HepG2 (cell line): Measurements from ENCODE around the gene OVCA2. TPM values are rescaled to one million over a fixed set of nuclear protein-coding genes. Genes with fewer than 3 reads are reported as not detected.
A peak's percentile ranks its signal among the peaks of the same experiment; 100 is the strongest.

ENCODE experiments used
- GABPB1 ChIP-seq: IDR thresholded peaks from 2 replicates; pipeline ENCODE4 v1.6.1; 2016; ENCODE audit warnings: mild to moderate bottlenecking, missing genetic modification reagents, moderate library complexity, missing compliant biosample characterization
- IRF2 ChIP-seq: IDR thresholded peaks from 2 replicates; pipeline ENCODE4 v1.6.1; 2018; ENCODE audit warnings: missing genetic modification reagents, missing compliant biosample characterization
- KDM2A ChIP-seq: sonication (generic); formaldehyde crosslinking; IDR thresholded peaks from 2 replicates; pipeline ENCODE4 v1.4.0; 2020; ENCODE audit warnings: low read depth, missing genetic modification reagents, borderline replicate concordance
- SUZ12 ChIP-seq: fragments of 150-350 bp; IDR thresholded peaks from 2 replicates; pipeline ENCODE4 v1.6.1; 2014; ENCODE audit warnings: low read depth, low read length
- XRCC5 ChIP-seq: fragments of 200-400 bp; formaldehyde crosslinking; optimal IDR thresholded peaks from 2 replicates; pipeline ENCODE3; 2017; ENCODE audit warnings: mild to moderate bottlenecking, low read length
- ZKSCAN8 ChIP-seq: IDR thresholded peaks from 2 replicates; pipeline ENCODE4 v1.6.1; 2016; ENCODE audit warnings: borderline replicate concordance, missing genetic modification reagents, missing compliant biosample characterization
- ZNF33B ChIP-seq: sonication (generic); formaldehyde crosslinking; IDR thresholded peaks from 2 replicates; pipeline ENCODE4 v1.5.1; 2020; ENCODE audit warnings: mild to moderate bottlenecking, missing genetic modification reagents
- ZNF556 ChIP-seq: sonication (generic); formaldehyde crosslinking; IDR thresholded peaks from 2 replicates; pipeline ENCODE4 v1.4.0; 2020; ENCODE audit warnings: mild to moderate bottlenecking, missing genetic modification reagents, borderline replicate concordance
- ZNF614 ChIP-seq: IDR thresholded peaks from 2 replicates; pipeline ENCODE4 v1.6.1; 2018; ENCODE audit warnings: missing biosample characterization, missing genetic modification reagents, inconsistent platforms, borderline replicate concordance
- polyA plus RNA-seq, 8 experiments: library from polyadenylated mRNA; depleted of rRNA in 3 of 8; stranded (reverse) in 7 of 8; unstranded in 1 of 8; fragments of >200 nt; fragmentation: Illumina TruSeq in 4 of 8; extraction: Trizol in 4 of 8; gene quantifications; 2 replicates each; pipeline versions ENCODE4 v1.2.1 to v1.2.3, GENCODE V29; 2011 to 2016; ENCODE audit warnings: low read depth in 4 of 8, missing spikeins in 1 of 8, mixed read lengths in 1 of 8; ENCODE audit not compliant: insufficient read depth in 1 of 8
- total RNA-seq, 5 experiments: library from RNA; depleted of rRNA; stranded (reverse); fragments of >200 nt; fragmentation: Illumina TruSeq; extraction: Trizol; gene quantifications; 2 replicates each; pipeline ENCODE4 v1.2.3, GENCODE V29; 2016; ENCODE audit warnings: low read depth in 1 of 5
- TF ChIP-seq, protein P1 (sequence below): sonication (generic); formaldehyde crosslinking; IDR thresholded peaks from 2 replicates; pipeline ENCODE4 v1.4.0; 2020; ENCODE audit warnings: mild to moderate bottlenecking, missing genetic modification reagents
- TF ChIP-seq, protein P2 (sequence below): sonication (generic); formaldehyde crosslinking; IDR thresholded peaks from 2 replicates; pipeline ENCODE4 v1.4.0; 2020; ENCODE audit warnings: missing genetic modification reagents, borderline replicate concordance
- TF ChIP-seq, protein P3 (sequence below): sonication (generic); formaldehyde crosslinking; IDR thresholded peaks from 2 replicates; pipeline ENCODE4 v1.4.0; 2020; ENCODE audit warnings: missing genetic modification reagents, borderline replicate concordance
- TF ChIP-seq, protein P4 (sequence below), 2 experiments: sonication (generic) in 1 of 2; formaldehyde crosslinking in 1 of 2; IDR thresholded peaks; 2 replicates each; pipeline versions ENCODE4 v1.4.0 to v1.6.1; 2018 to 2020; ENCODE audit warnings: missing genetic modification reagents in 2 of 2, borderline replicate concordance in 1 of 2, low read depth in 1 of 2, mild to moderate bottlenecking in 1 of 2, missing biosample characterization in 1 of 2
- TF ChIP-seq, protein P5 (sequence below): sonication (generic); formaldehyde crosslinking; conservative IDR thresholded peaks from 2 replicates; pipeline ENCODE4 v1.4.0; 2020; ENCODE audit warnings: missing genetic modification reagents

Gene OVCA2
- total and polyA plus RNA-seq, 2 of the 13 experiments (the other 11 are each of a cell fraction or from before 2014, with no cell fraction given) = 23.7 to 28.2 TPM

DNA sequence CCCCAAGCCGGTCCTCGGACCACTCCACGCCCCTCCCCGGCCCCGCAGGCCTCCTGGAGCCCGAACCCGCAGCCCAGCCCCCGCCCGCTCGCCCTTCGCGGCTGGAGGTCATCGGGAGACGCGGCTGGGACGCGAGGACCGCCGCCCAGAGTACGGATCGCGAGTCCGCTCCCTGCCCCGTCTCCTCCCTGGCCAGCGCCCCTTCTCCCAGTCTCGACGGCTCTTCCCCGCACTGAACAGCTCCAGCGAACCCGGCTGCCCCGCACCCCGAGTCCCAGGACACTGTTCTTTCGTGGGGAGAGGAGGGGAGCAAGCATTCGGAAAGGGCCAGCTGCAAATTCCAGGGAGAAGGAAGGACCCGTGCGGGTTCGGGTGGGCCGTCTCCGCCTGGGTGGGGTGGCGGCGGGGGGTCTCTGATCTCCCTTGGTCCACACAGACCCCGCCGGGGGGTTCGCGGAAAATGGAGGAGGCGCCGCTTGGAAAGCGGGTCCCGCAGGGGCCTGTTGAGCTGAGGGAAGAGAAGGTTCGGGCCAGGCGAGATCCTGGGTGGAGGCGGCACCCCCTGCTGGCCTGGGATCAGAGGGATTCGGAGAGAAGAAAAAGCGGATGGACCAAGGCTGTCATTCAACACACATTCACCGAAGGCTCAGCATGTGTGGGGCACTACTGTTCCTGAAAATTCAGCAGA is 16.1 kb upstream of the OVCA2 start (continued):
- TF ChIP-seq, protein P1, sequence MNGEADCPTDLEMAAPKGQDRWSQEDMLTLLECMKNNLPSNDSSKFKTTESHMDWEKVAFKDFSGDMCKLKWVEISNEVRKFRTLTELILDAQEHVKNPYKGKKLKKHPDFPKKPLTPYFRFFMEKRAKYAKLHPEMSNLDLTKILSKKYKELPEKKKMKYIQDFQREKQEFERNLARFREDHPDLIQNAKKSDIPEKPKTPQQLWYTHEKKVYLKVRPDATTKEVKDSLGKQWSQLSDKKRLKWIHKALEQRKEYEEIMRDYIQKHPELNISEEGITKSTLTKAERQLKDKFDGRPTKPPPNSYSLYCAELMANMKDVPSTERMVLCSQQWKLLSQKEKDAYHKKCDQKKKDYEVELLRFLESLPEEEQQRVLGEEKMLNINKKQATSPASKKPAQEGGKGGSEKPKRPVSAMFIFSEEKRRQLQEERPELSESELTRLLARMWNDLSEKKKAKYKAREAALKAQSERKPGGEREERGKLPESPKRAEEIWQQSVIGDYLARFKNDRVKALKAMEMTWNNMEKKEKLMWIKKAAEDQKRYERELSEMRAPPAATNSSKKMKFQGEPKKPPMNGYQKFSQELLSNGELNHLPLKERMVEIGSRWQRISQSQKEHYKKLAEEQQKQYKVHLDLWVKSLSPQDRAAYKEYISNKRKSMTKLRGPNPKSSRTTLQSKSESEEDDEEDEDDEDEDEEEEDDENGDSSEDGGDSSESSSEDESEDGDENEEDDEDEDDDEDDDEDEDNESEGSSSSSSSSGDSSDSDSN (CRISPR knock-in tag) = peak; percentile 37; the same call in 1 of the 2 replicates
- TF ChIP-seq, protein P2, sequence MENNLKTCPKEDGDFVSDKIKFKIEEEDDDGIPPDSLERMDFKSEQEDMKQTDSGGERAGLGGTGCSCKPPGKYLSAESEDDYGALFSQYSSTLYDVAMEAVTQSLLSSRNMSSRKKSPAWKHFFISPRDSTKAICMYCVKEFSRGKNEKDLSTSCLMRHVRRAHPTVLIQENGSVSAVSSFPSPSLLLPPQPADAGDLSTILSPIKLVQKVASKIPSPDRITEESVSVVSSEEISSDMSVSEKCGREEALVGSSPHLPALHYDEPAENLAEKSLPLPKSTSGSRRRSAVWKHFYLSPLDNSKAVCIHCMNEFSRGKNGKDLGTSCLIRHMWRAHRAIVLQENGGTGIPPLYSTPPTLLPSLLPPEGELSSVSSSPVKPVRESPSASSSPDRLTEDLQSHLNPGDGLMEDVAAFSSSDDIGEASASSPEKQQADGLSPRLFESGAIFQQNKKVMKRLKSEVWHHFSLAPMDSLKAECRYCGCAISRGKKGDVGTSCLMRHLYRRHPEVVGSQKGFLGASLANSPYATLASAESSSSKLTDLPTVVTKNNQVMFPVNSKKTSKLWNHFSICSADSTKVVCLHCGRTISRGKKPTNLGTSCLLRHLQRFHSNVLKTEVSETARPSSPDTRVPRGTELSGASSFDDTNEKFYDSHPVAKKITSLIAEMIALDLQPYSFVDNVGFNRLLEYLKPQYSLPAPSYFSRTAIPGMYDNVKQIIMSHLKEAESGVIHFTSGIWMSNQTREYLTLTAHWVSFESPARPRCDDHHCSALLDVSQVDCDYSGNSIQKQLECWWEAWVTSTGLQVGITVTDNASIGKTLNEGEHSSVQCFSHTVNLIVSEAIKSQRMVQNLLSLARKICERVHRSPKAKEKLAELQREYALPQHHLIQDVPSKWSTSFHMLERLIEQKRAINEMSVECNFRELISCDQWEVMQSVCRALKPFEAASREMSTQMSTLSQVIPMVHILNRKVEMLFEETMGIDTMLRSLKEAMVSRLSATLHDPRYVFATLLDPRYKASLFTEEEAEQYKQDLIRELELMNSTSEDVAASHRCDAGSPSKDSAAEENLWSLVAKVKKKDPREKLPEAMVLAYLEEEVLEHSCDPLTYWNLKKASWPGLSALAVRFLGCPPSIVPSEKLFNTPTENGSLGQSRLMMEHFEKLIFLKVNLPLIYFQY (CRISPR knock-in tag) = peak; percentile 67; the same call in 1 of the 2 replicates
- TF ChIP-seq, protein P3, sequence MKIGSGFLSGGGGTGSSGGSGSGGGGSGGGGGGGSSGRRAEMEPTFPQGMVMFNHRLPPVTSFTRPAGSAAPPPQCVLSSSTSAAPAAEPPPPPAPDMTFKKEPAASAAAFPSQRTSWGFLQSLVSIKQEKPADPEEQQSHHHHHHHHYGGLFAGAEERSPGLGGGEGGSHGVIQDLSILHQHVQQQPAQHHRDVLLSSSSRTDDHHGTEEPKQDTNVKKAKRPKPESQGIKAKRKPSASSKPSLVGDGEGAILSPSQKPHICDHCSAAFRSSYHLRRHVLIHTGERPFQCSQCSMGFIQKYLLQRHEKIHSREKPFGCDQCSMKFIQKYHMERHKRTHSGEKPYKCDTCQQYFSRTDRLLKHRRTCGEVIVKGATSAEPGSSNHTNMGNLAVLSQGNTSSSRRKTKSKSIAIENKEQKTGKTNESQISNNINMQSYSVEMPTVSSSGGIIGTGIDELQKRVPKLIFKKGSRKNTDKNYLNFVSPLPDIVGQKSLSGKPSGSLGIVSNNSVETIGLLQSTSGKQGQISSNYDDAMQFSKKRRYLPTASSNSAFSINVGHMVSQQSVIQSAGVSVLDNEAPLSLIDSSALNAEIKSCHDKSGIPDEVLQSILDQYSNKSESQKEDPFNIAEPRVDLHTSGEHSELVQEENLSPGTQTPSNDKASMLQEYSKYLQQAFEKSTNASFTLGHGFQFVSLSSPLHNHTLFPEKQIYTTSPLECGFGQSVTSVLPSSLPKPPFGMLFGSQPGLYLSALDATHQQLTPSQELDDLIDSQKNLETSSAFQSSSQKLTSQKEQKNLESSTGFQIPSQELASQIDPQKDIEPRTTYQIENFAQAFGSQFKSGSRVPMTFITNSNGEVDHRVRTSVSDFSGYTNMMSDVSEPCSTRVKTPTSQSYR (CRISPR knock-in tag) = no peak
- TF ChIP-seq KDM2A (CRISPR knock-in tag) (peak; percentile 81; the same call in 1 of the 2 replicates), ZKSCAN8 (CRISPR knock-in tag) (peak; percentile 53; the same call in 1 of the 2 replicates), GABPB1 (CRISPR knock-in tag) (peak; percentile 28; the same call in 1 of the 2 replicates), ZNF556 (no peak), XRCC5 (peak; percentile 81), ZNF614 (no peak), ZNF33B (CRISPR knock-in tag) (no peak), IRF2 (CRISPR knock-in tag) (0 out of 2 replicates have a peak, but pooled peaks have one; percentile 27), SUZ12 (no peak)
- TF ChIP-seq, protein P4, sequence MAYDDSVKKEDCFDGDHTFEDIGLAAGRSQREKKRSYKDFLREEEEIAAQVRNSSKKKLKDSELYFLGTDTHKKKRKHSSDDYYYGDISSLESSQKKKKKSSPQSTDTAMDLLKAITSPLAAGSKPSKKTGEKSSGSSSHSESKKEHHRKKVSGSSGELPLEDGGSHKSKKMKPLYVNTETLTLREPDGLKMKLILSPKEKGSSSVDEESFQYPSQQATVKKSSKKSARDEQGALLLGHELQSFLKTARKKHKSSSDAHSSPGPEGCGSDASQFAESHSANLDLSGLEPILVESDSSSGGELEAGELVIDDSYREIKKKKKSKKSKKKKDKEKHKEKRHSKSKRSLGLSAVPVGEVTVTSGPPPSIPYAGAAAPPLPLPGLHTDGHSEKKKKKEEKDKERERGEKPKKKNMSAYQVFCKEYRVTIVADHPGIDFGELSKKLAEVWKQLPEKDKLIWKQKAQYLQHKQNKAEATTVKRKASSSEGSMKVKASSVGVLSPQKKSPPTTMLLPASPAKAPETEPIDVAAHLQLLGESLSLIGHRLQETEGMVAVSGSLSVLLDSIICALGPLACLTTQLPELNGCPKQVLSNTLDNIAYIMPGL (CRISPR knock-in tag; IDR thresholded peaks at IDR 0.05; ENCODE audit: borderline replicate concordance in 1 of 2, low read depth in 1 of 2) = peak in 1 of 2 experiments; percentile 45; a peak in 1 of 4 replicates
- TF ChIP-seq, protein P5, sequence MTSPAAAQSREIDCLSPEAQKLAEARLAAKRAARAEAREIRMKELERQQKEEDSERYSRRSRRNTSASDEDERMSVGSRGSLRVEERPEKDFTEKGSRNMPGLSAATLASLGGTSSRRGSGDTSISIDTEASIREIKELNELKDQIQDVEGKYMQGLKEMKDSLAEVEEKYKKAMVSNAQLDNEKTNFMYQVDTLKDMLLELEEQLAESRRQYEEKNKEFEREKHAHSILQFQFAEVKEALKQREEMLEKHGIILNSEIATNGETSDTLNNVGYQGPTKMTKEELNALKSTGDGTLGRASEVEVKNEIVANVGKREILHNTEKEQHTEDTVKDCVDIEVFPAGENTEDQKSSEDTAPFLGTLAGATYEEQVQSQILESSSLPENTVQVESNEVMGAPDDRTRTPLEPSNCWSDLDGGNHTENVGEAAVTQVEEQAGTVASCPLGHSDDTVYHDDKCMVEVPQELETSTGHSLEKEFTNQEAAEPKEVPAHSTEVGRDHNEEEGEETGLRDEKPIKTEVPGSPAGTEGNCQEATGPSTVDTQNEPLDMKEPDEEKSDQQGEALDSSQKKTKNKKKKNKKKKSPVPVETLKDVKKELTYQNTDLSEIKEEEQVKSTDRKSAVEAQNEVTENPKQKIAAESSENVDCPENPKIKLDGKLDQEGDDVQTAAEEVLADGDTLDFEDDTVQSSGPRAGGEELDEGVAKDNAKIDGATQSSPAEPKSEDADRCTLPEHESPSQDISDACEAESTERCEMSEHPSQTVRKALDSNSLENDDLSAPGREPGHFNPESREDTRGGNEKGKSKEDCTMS (CRISPR knock-in tag) = no peak
